ENCODE data around the gene TMCO5A.
"Not testable (repeated sequence)": the region's sequence is repeated elsewhere in the genome, so short reads cannot be mapped to it uniquely, and the experiment has no call there.

Gene TMCO5A

DNA sequence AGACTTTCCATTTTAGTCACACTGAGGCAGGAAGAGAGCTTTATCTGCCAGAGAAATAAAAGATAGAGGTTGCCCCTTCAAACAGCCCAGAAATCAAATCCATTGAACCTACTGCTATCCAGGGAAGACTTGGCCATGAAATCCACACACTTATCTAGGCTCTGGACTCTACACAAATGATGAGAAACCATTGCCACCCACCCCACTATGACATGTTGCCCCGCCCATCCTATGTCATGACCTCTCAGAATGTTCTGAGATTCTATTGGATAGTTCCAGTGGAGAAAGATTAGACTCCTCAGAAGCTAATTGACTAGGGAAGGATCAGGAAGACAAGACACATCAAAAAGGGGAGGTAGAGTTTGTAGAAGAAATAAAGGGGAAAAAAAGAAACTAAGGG lies at the start of gene TMCO5A:
Gene TMCO5A, plus strand, starts transcription at position 301 of the 400 bp plus-strand sequence. CDS start 1,684 bp downstream, outside the sequence.
- no peak for DNase-seq

DNA sequence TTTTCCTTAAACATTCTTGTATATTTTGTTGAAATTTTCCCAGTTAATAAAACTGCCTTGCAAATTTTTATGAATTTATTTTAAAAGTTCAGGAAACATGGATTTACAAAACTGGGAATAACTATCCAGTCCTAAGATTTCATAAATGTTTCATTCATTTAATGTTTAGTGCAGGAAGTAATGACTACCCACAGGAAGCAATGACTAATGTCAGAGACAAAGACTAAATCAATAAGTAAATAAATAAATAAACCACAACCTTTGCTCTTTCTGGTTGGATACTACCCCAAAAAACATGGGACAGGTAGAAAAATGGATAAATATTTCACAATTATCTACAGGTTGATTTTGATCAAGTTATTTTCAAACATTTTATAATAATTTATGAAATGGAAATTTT lies 48.8 kb upstream of the TMCO5A start:
- DNase-seq, result no peak

- no peak for DNase-seq
Observed at GRCh38 chr15:37888356-37888755, 46.1 kb upstream of the TMCO5A start.

GRCh38 chr15:37891766-37892368 lies 42.6 kb upstream of the TMCO5A start:
- DNase-seq, result no peak

DNA sequence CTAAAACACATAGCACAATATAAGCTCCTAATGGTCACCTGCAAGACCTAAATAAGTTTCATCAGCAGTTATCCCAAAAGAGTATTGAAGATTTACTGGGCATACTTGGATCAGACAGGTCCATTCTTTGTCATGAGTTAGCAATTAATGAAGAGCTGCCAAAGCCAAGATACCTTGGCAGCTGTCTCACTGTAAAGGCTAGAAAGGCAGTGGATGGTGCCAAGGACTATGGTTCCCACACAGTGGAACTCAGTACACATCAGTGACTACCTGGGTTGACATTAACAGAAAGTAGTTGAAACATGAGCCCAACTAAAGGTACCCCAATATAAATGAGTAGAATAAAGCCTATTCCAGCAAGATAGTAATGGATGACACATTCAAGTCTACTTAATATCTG lies 41.1 kb upstream of the TMCO5A start:
- no peak for DNase-seq

DNA sequence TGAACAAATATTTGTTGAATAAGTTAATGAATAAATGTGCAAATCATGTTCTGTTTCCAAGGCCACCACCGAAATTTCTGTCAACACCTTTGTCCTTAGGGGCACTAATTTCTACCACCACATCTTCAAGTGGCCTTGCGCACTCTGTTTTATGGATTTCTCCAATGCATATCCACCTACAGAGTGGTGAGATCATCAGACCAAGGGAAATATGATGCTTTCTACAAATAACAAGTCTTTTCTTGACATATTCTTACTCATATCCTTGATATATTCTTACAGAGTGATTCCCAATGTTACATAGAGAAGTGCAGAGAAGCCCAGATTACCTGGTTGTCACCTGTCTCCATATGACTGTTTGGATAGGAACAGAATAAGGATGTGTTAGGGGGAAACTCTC lies 36.1 kb upstream of the TMCO5A start:
- no peak for DNase-seq

DNA sequence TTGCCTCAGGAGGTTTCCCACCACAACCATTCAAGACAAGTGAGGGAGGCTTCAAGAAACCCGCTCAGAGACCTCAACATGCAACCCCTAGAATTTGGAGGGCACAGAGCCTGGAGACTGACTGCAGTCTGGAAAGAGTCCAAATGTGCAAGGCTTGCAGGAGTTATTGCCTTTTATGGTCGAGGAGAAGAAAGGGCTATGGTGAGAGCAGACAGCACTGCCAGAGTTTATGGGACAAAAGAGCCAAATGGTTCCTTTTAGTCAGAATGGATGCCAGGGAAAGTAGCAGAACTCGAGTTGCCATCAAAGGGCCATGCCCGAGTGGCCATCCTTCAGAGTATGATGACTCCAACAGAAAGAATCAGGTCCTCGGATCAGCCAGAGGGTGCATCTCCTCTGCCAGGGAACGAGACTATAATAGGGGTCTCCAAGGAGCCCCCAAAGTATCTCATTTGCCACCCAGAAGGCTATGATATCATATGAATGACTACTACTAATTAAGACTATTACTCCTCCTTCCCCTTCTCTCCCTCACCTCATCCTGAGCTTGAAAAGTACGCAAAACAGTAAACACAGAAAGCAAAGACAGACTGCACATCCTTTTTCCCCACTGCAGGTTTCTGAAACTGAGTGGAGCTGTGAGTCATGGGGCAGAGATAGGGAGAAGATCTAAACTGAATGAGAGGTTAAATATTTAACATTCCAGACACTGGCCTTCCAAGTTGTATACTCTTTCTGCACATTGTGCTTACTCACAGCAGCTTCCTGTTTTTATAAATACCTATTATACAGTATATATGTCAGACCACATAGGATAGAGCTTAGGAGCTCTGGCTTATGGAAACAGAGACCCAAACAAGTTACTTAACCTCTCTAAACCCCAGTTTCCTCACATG lies 33.9 kb upstream of the TMCO5A start:
- no peak for DNase-seq

GRCh38 chr15:37902126-37902525 lies 32.3 kb upstream of the TMCO5A start:
- DNase-seq, result no peak

DNA sequence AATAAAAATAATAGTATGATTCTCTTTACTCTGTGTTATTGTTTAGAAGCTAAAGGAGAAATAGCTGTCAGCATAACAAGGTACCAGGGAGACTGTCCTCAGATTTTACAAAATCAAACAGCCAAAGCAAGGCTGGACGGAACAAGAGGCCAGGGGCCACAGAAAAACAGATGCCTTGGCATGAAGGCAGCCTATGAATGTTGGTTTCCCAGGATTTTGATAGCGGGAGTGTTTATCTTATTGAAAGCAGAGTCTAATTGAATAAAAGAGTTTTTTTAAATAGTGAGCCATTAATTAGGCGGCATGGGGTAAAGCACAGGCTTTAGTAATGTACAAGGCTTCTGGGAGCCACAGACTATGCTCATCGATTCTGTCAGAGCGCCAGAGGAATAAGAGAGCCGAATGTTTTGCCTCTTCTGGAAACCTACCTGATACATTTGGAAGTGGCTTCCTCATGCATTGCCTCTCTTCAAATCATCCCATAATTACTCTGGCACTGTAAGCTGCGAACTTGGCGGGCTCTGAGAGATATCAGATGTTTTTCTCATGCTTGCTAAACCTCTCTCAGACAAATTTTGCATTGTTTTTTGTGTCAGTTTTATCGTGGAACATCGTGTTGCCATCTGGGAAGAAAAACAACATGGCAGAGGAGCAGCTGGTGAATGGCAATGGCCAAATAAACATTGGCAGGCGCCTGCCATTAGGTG lies 30.4 kb upstream of the TMCO5A start:
- DNase-seq, result no peak

DNA sequence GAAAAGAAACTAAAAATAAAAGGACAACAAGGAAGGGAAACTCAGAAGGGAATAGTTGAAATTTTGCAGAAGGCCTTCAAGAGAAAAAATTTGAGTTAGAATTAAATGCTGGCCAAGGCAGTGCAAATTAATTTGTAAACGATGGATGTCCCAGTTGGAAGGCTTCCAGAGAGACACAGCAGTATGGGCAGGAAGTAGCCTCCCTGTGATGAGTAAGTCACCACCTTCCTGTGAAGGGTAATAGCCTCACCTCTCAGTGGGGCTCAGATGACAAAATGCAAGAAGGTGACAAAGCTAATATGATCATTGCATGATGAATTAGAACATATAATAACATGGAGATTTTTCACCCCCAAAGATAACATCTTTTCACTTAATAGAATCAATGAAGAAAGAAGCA lies 27.3 kb upstream of the TMCO5A start:
- no peak for DNase-seq

DNA sequence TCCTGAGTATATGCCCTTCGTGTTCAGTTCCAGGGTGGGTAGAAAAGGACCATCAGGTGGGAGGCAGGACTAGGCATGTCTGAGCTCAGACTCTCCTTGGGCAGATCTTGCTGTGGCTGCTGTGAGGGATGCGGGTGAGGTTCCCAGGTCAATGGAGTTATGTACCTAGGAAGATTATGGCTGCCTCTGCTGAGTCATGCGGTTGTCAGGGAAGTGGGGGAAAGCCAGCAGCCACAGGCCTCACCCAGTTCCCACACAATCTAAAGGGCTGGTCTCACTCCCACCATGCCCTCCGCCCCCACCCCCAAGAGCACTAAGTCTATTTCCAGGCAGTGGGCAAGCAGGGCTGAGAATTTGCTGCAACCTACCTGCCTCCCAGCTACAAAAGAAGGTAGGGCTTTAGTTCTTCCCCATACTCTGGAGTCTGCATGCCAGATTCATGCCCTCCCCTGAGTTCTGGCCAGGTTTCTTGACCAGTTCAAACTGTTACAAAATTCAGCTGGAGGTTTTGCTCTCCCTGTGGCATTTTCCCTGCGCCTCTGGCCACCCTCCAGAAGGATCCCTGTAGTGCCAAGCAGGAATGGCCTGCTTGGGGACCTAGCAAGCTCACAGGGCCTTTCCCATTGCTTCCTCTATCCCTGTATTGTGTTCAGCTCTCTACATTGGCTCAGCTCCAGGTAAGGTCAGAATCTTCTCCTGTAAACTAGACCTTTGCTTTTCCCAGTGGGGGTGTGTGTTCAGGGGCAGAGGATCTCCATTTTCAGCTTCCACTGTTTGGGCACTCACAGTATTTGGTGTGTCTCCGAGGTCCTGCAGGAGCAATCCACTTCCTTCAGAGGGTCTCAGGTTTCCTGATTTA lies 12.7 kb upstream of the TMCO5A start:
- DNase-seq, result no peak

DNA sequence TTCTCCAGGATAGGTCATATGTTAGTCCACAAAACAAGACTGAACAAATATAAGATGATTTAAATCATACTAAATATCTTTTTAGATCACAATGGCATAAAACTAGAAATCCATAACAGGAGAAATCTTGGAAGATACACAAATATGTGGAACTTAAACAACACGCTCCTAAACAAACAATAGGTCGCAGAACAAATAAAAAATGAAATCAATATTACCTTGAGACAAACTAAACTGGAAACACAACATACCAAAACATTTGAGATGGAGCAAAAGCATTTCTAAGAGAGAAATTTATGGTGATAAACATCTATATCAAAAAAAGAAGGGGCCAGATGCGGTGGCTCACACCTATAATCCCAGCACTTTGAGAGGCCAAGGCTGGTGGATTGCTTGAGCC lies 8.3 kb upstream of the TMCO5A start:
- no peak for DNase-seq

DNA sequence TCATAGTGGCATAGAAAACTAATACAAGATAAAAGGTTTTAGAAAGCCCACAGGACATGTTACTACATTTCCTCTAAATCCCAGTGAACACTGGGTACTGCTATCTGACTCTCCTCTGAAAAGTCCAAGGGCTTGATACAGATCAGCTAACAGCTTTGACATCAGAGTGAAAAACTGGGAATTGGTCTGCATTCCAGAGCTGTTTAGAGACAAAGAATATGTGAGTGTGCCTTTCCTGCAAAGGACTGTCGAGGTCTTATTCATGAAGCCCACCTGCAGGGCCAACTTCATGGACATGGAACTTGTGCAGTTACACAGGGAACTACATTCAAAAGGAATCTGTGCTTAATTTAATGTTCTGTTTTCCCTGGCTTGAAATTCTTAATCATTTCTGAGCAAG lies 5.2 kb upstream of the TMCO5A start:
- DNase-seq, result no peak

- no peak for DNase-seq
Observed at GRCh38 chr15:37931321-37931720, 3.1 kb upstream of the TMCO5A start.

GRCh38 chr15:37931868-37932267 lies 2.6 kb upstream of the TMCO5A start:
- DNase-seq, result no peak

DNA sequence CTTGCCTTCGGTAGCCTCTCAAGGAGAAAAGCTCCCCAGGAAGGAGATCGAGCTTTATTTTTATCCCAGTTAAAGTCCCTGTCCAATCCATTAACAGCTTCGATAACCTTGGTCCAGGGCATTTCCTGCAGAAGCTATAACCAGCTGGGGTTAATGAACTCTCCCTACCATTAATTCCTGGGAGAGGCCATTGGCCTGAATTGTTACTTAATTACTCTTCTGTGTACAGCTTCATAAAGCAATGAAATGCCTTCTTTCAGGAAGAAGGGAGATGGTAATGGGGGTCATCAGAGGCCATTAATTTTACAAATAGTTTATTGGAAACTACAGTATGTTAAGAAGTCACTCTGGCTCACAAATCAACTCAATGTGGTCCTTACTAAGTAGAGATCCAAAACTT lies 1.9 kb upstream of the TMCO5A start:
- no peak for DNase-seq

DNA sequence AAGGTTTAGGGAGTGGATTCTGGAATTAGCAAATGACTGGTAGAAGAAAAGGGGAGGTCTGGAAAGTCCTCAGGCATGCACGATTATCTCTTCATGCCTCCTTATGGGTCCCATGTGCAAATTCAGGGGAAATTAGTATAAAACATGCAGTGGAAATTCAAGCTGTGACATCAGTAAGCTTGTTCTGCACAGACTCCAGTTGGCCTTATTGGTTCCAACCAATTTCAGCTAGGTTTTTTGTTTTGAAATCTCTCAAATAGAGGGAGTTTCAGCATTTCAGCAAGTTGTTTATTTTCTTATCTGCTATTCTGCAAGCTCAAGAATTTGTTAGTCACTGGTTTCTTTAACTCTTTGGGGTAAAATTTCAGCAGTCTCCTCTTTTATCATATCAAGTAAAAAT lies 774 bp upstream of the TMCO5A start:
- no peak for DNase-seq

- DNase-seq, result no peak
Observed at GRCh38 chr15:37940876-37941275, 6.4 kb downstream of the TMCO5A start.

DNA sequence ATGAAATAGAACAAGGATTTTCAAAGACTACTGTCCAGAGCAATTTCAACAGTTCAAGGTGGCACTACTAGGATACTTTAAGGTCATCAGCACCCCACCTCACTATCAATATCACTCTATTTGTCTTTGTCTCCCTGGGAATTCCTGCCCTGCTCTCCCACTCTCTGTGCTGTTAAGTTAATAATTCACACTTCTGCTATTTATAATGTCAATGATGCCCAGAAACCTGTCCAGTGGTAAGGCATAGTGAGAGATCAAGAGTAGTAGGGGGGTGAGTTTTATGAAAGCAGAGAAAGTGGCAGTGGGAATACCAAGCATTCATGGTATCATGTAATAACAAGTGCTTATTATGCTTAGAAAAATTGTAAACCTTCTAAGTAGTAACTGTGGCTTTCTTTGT lies 7.3 kb downstream of the TMCO5A start:
- DNase-seq, result no peak

DNA sequence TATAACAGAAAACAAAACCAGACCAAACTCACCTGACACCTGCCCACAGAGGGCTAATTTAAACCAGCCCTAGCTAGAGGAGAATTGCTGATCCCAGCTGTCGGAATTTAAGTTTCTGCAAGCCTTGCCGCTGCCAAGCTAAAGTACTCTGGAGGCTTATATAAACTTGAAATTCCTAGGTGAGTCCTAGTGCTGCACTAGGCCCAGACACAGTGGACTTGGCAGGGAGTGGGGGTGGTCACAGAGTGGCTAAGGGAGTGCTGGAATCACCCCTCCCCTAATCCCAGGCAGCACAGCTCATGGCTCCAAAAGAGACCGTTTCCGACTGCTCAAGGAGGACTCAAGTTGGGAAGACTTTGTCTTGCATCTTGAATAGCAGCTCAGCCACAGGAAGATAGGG lies 17.6 kb downstream of the TMCO5A start:
- no peak for DNase-seq

DNA sequence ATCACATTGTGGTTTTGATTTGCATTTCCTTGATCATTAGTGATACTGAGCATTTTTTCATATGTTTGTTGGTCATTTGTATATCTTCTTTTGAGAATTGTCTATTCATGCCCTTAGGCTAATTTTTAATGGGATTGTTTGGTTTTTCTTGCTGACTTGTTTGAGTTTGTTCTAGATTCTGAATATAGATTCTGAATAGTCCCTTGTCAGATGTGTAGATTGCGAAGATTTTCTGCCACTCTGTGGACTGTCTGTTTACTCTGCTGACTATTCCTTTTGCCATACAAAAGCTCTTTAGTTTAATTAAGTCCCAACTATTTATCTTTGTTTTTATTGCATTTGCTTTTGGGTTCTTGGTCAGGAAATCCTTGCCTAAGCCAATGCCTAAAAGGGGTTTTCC lies 26.3 kb downstream of the TMCO5A start:
- DNase-seq, result not testable (repeated sequence)

DNA sequence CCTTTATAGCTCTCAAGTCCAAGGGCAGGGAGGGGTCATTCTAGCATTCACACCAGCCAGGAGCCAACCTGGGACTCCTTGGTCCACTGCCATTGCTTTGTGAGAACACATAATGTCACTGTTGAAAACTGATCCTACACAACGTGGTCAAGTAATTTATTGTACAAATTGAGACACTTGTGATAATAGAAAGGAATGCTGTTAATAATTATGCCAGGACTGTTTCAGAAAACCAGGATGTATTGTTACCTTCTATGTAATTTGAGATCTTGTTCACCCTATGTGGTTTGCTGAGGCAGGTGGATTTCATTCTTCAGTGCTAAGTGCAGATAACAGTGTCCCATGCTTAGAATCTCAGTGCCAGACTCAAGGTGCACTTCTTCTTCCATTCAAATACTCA lies 33.3 kb downstream of the TMCO5A start:
- DNase-seq, result no peak

- no peak for DNase-seq
Observed at GRCh38 chr15:37973856-37974255, 39.4 kb downstream of the TMCO5A start.
